Measurements from ENCODE around the gene SLC7A1.

GRCh38 chr13:29530901-29531300, 64.6 kb downstream of the SLC7A1 start:
- no peak for TF ChIP-seq CTCF (IDR thresholded peaks at IDR 0.05)
- no peak for TF ChIP-seq POLR2A (IDR thresholded peaks at IDR 0.05)
